GM12874 (cell line): ENCODE data around the gene SECTM1.

Experiments
- TF ChIP-seq, protein P1 (sequence below): IDR thresholded peaks from 2 replicates; pipeline ENCODE4 v1.5.1; 2011; ENCODE audit warnings: low read depth, mild to moderate bottlenecking, control low read depth, low read length, moderate library complexity; ENCODE audit not compliant: insufficient read depth

The SECTM1 gene

DNA sequence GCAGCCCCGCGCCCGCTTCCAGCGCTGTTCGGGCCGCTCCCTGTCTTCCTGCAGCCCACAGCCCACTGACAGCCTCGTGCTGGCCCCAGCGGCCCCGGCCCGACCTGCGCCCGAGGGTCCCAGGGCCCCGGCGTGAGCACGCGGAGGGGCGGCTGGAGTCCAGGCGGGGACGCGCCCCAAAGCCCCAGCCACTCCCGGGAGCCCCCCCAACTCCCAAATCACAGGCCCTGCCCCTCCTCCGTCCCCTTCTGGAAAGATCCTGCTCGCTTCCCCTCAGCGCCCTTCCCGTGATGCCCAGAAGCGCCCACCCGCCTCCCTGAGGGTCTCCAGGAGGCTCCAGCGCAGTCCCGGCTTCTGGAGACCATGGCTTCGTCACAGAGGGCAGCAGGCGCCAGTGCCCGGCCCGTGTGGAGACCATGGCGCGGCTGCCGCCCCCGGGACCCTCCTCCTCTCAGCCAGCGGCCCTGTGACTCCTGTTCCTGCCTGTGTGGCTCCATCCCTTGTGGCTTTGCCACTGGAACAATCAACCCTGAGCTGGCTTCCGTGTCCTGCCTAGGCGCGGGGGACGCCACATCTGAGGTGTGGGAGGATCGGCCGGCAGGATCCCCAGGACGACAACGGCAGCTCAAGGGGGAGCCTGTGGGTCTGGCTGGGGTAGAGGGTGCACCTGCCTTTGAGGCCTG lies 41.9 kb upstream of the SECTM1 start:
- TF ChIP-seq, protein P1, sequence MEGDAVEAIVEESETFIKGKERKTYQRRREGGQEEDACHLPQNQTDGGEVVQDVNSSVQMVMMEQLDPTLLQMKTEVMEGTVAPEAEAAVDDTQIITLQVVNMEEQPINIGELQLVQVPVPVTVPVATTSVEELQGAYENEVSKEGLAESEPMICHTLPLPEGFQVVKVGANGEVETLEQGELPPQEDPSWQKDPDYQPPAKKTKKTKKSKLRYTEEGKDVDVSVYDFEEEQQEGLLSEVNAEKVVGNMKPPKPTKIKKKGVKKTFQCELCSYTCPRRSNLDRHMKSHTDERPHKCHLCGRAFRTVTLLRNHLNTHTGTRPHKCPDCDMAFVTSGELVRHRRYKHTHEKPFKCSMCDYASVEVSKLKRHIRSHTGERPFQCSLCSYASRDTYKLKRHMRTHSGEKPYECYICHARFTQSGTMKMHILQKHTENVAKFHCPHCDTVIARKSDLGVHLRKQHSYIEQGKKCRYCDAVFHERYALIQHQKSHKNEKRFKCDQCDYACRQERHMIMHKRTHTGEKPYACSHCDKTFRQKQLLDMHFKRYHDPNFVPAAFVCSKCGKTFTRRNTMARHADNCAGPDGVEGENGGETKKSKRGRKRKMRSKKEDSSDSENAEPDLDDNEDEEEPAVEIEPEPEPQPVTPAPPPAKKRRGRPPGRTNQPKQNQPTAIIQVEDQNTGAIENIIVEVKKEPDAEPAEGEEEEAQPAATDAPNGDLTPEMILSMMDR: no peak

DNA sequence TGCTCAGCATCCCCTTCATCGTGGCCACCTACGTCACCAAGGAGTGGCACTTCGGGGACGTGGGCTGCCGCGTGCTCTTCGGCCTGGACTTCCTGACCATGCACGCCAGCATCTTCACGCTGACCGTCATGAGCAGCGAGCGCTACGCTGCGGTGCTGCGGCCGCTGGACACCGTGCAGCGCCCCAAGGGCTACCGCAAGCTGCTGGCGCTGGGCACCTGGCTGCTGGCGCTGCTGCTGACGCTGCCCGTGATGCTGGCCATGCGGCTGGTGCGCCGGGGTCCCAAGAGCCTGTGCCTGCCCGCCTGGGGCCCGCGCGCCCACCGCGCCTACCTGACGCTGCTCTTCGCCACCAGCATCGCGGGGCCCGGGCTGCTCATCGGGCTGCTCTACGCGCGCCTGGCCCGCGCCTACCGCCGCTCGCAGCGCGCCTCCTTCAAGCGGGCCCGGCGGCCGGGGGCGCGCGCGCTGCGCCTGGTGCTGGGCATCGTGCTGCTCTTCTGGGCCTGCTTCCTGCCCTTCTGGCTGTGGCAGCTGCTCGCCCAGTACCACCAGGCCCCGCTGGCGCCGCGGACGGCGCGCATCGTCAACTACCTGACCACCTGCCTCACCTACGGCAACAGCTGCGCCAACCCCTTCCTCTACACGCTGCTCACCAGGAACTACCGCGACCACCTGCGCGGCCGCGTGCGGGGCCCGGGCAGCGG lies 41.2 kb upstream of the SECTM1 start:
- TF ChIP-seq, protein P1: no peak

DNA sequence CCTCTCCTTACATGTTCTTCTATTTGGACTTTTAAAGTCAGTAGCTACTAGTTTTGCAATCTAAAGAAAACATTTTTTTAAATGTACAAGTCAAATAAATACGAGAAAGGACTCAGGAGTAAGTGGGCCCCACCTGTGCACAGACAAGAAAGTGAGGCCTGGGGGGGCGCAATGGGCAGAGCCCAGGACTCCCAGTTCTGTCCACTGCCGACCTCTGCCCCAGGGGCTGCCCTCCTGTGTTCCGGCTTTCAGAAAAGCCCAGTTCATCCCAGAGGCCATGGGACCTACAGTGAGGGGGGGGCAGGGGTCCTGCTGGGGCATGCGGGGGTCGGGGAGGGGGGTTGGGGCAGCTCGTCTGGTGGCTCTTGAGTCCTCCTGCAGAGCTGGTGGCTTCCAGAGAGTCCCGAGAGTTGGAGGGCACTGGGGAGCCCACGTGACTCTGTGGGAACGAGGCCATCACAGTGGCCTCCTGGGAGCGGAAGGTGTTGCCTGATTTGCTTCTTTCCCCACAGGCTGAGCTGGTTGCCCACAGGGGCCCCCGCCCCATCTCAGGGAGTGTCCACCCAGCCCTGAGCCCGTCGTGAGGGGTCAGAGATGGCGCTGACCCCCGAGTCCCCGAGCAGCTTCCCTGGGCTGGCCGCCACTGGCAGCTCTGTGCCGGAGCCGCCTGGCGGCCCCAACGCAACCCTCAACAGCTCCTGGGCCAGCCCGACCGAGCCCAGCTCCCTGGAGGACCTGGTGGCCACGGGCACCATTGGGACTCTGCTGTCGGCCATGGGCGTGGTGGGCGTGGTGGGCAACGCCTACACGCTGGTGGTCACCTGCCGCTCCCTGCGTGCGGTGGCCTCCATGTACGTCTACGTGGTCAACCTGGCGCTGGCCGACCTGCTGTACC lies 40.4 kb upstream of the SECTM1 start:
- TF ChIP-seq, protein P1: no peak

DNA sequence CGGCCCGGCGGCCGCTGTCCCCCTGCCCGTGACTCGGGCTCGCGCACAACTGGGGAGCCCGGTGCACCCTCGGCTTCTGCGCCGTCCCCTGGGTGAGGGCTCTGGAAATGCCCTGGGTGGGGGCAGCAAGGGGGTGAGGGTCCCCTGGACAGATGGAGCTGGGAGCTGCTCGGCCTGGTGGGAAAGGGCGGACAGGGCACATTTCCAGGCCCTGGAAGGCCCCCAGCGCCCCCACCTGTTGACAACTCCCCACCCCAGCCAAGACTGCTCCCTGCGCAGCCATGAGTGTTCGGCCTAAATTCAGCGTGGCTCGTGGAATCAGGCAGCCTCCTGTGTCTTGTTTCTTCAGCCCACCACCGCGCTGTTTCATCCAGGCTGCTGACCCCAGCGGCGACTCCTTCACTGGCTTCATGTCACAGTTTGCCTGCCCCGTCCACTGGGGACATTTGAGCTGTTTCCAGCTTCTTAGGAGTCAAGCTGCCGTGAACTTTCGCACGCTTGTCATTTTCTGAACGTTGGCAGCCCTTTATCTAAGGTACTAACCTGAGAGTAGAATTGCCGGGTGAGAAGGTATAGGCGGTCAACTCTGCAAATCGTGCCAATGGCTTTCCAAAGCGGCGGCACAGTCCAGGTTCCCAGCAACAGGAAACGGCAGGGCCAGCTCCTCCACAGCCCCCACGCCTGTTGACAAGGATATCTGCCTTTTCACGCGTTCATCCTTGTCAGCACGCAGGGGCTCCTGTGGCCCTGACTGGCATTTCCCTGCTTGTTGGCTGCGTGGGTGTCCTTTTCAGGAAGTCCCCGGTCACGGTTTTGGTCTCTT lies 38.9 kb upstream of the SECTM1 start:
- TF ChIP-seq, protein P1: no peak

DNA sequence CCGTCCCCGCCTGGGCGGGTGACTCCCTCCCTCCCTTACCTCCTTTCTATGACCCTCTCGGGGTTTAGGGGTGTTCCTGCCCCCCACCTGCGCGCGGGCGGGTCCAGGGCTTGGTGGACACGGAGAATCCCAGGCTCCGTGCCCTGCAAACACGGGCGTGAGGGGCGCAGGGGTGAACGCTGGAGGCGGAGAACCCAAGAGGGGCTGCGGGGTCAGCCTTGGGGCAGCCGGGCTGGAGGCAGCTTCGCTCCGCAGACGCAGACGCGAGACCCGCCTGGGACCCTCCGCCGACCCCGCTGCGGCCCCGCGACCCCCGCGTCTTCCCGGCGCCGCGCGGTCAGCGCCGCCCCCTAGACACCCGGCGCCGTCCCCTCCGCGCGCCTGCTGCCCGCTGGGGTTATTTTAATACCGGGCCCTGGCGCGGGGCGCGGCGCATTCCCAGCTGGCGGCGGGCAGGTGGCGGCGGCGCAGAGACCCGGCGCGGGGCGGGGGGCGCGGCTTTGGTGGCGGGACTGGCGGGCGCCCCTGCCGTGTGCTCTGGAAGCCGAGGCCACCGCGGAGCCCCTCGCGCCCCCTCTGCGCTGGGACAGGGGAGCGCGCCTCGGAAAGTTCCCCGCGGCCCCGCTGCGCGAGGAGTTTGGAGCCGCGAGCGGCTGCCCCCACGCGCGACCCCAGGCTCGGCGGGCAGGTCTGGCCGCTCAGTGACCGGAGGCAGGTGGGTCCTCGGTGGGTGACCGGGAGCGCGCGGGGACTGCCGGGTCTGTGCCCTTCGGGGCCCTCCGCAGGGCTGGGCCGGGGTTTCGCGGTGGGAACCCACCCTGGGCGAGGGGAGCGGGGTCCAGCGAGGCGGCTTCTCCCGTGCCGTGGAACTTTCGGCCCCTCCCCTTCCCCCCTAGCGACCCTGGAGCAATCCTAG lies 38.0 kb upstream of the SECTM1 start, which contains the start of gene UTS2R:
UTS2R (plus strand) TSS at position 433 of the 916 bp plus-strand sequence. CDS start 2,560 bp downstream, outside the sequence.
- TF ChIP-seq, protein P1: no peak

DNA sequence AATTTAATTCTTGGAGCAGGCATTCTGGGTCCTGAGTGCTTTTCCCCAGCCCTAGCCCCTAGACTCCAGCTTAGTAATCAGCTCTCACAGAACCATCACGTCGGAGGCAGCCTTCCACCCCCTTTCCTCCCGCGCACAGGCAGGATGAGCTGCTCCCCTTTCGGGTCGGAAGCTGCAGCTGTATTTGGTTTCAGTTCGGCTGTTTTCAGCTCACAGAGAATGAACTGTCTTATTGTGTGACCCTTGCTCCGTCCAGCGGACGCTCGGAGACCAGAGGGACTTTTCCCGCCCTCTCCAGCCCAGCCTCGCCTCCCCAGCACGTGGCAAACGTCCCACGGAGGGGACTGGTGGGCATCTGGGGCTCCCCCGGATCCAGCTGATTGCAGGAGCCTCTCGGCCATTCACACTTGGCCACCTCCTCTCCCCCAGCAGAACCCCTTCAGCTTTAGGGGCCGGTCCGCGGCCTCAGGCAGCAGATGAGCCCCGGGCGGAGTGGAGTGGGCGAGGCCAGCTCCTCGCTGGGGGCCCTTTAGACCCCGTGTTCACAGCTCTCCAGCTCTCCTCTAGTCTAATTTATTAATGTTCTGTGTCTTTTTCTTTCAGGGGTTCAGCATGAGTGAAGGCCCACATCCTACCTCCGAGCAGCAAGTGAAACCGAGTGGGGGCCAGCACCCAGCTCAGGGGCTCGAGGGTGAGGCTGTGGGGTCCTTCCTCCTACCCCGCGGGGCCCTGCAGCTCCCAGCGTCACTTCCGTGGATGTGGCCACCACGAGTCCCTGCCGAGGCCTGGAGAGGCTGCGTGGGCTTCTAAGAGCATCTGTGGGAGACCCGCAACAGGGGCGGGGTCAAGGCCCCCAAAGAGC lies 37.1 kb upstream of the SECTM1 start:
- TF ChIP-seq, protein P1: no peak
